ENCODE results near the gene HEG1. TPM values are rescaled to one million over a fixed set of nuclear protein-coding genes. Genes with fewer than 3 reads are reported as not detected.

Gene HEG1
- total RNA-seq, 1 donor, result 114 TPM

DNA sequence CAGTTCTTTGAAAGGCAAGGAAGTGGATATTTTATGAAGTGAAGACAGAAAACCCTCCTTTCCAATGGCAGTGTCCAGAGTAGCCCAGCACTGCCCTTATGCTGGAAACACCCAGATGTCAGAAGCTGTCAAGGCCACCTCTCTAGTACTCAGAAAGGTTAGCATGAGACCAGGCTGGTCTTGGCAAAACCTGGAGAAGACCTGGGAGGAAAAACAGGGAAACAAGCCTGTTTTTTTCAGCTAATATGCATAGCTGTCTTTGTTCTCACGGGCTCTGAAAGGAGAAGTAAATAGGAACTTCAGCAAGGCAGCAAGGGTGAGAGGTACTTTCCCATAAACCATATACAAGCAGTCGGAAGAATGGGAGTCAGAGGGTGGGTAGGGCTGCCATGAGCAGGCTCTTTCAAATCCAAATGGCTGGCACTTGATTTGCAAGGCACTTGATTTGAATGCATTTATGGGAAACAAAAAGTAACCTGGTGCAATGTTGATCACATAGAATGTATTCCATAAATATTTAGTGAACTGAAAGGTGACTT, 55.8 kb downstream of the HEG1 start:
- Histone ChIP-seq H3K27ac (ENCODE audit: low read depth, low read length) (no peak overlapping the region), H2AFZ (ENCODE audit: low read length) (no peak overlapping the region), H3K79me2 (ENCODE audit: insufficient read depth, low read length) (peaks cover 2% of the 10 kb centered on the region), H4K20me1 (ENCODE audit: insufficient read depth, low read length) (peaks cover 17% of the 10 kb centered on the region), H3K4me1 (ENCODE audit: insufficient read depth, low read length) (peaks cover 16% of the 10 kb centered on the region), H3K36me3 (ENCODE audit: insufficient read depth, low read length) (peaks cover 99% of the 10 kb centered on the region), H3K4me2 (ENCODE audit: insufficient read depth, low read length) (no peak overlapping the region), H3K4me3 (ENCODE audit: insufficient read depth, low read length) (no peak overlapping the region), H3K27me3 (ENCODE audit: insufficient read depth, low read length) (no peaks in the 10 kb centered on the region), H3K9me3 (ENCODE audit: low read depth, low read length) (no peaks in the 10 kb centered on the region)
- no peak for DNase-seq (ENCODE audit: insufficient read length, low spot score, missing footprints)
- no peak for TF ChIP-seq CTCF (IDR thresholded peaks at IDR 0.05; ENCODE audit: extremely low read depth, low read depth, low read length)

- Histone ChIP-seq H2AFZ (ENCODE audit: low read length) (no peak overlapping the region), H3K4me2 (ENCODE audit: insufficient read depth, low read length) (no peak overlapping the region), H3K79me2 (ENCODE audit: insufficient read depth, low read length) (peaks cover 2% of the 10 kb centered on the region), H3K4me3 (ENCODE audit: insufficient read depth, low read length) (no peak overlapping the region), H3K27ac (ENCODE audit: low read depth, low read length) (no peak overlapping the region), H3K27me3 (ENCODE audit: insufficient read depth, low read length) (no peaks in the 10 kb centered on the region), H3K4me1 (ENCODE audit: insufficient read depth, low read length) (peaks cover 10% of the 10 kb centered on the region), H3K9me3 (ENCODE audit: low read depth, low read length) (no peaks in the 10 kb centered on the region), H4K20me1 (ENCODE audit: insufficient read depth, low read length) (peaks cover 17% of the 10 kb centered on the region), H3K36me3 (ENCODE audit: insufficient read depth, low read length) (peaks cover 97% of the 10 kb centered on the region)
- no peak for DNase-seq (ENCODE audit: insufficient read length, low spot score, missing footprints)
- TF ChIP-seq CTCF (IDR thresholded peaks at IDR 0.05; ENCODE audit: extremely low read depth, low read depth, low read length), result no peak
Observed at GRCh38 chr3:124999317-124999716, 56.5 kb downstream of the HEG1 start.

- Histone ChIP-seq H3K4me2 (ENCODE audit: insufficient read depth, low read length) (no peak overlapping the region), H3K79me2 (ENCODE audit: insufficient read depth, low read length) (peaks cover 2% of the 10 kb centered on the region), H3K9me3 (ENCODE audit: low read depth, low read length) (no peaks in the 10 kb centered on the region), H4K20me1 (ENCODE audit: insufficient read depth, low read length) (peaks cover 12% of the 10 kb centered on the region), H3K27ac (ENCODE audit: low read depth, low read length) (no peak overlapping the region), H2AFZ (ENCODE audit: low read length) (no peak overlapping the region), H3K27me3 (ENCODE audit: insufficient read depth, low read length) (no peaks in the 10 kb centered on the region), H3K4me3 (ENCODE audit: insufficient read depth, low read length) (no peak overlapping the region), H3K4me1 (ENCODE audit: insufficient read depth, low read length) (no peaks in the 10 kb centered on the region), H3K36me3 (ENCODE audit: insufficient read depth, low read length) (peaks cover 98% of the 10 kb centered on the region)
- DNase-seq (ENCODE audit: insufficient read length, low spot score, missing footprints), result no peak
- no peak for TF ChIP-seq CTCF (IDR thresholded peaks at IDR 0.05; ENCODE audit: extremely low read depth, low read depth, low read length)
Observed at GRCh38 chr3:124998247-124998630, 57.6 kb downstream of the HEG1 start.

GRCh38 chr3:124997303-124998246, 58.2 kb downstream of the HEG1 start:
- no peak overlapping the region for H2AFZ ChIP-seq (ENCODE audit: low read length)
- H3K4me3 ChIP-seq (ENCODE audit: insufficient read depth, low read length), result no peak overlapping the region
- no peak for DNase-seq (ENCODE audit: insufficient read length, low spot score, missing footprints)
- no peaks in the 10 kb centered on the region for H3K27me3 ChIP-seq (ENCODE audit: insufficient read depth, low read length)
- TF ChIP-seq CTCF (IDR thresholded peaks at IDR 0.05; ENCODE audit: extremely low read depth, low read depth, low read length), result no peak
- peaks cover 98% of the 10 kb centered on the region for H3K36me3 ChIP-seq (ENCODE audit: insufficient read depth, low read length)
- H3K4me2 ChIP-seq (ENCODE audit: insufficient read depth, low read length), result no peak overlapping the region
- H3K9me3 ChIP-seq (ENCODE audit: low read depth, low read length), result no peaks in the 10 kb centered on the region
- no peak overlapping the region for H3K27ac ChIP-seq (ENCODE audit: low read depth, low read length)
- H3K4me1 ChIP-seq (ENCODE audit: insufficient read depth, low read length), result no peaks in the 10 kb centered on the region
- peaks cover 2% of the 10 kb centered on the region for H3K79me2 ChIP-seq (ENCODE audit: insufficient read depth, low read length)
- H4K20me1 ChIP-seq (ENCODE audit: insufficient read depth, low read length), result peaks cover 12% of the 10 kb centered on the region
